B cell (primary cell): Measurements from ENCODE around the gene SSRP1. TPM values are rescaled to one million over a fixed set of nuclear protein-coding genes. Genes with fewer than 3 reads are reported as not detected.
"Not testable (repeated sequence)": the region's sequence is repeated elsewhere in the genome, so short reads cannot be mapped to it uniquely, and the experiment has no call there.

Source experiments
- ATAC-seq: fragments of 200-7000 bp; cut with Tn5 transposase; one replicate; pipeline ENCODE4 v1.10.0; 2021; ENCODE audit warnings: low read depth, mild to moderate bottlenecking, moderate number of reproducible peaks, moderate library complexity
- CTCF ChIA-PET: fragments of 350-600 bp; sonication (Branson Sonifier 250); formaldehyde crosslinking; loops from one replicate; lab custom pipeline; 2021; ENCODE audit warnings: antibody characterized with exemption, inconsistent platforms; lab: Charles Lee
- POLR2A ChIA-PET: fragments of 350-600 bp; sonication (Branson Sonifier 250); formaldehyde crosslinking; loops from one replicate; lab custom pipeline; 2021; ENCODE audit warnings: antibody characterized with exemption; lab: Charles Lee
- DNase-seq: peaks from one replicate; pipeline ENCODE4 v3.0.0; 2013
- H2AFZ ChIP-seq: 2 replicates; pipeline ENCODE4 v1.6.1; 2012; ENCODE audit warnings: mild to moderate bottlenecking, low read depth, low read length; ENCODE audit not compliant: insufficient read depth, poor library complexity, severe bottlenecking
- H3K27ac ChIP-seq, 2 donors: 1 replicate in 1 of 2; 2 replicates in 1 of 2; pipeline ENCODE4 v1.5.1; 2012 to 2013; ENCODE audit warnings: low read length in 2 of 2, mild to moderate bottlenecking in 2 of 2, moderate library complexity in 1 of 2
- H3K27me3 ChIP-seq, 4 experiments: fragments of 200-600 bp in 1 of 4; sonication (generic) in 1 of 4; replicated peaks in 1 of 4; 1 replicate in 2 of 4; 2 replicates in 2 of 4; pipeline versions ENCODE4 v1.6.1 to v1.7.0; 2013 to 2016; ENCODE audit warnings: low read length in 3 of 4, mild to moderate bottlenecking in 2 of 4, mixed read lengths in 1 of 4, moderate library complexity in 1 of 4; ENCODE audit not compliant: insufficient read depth in 4 of 4, control insufficient read depth in 3 of 4; ENCODE audit errors: control extremely low read depth in 1 of 4
- H3K36me3 ChIP-seq, 2 experiments: replicated peaks in 1 of 2; 1 replicate in 1 of 2; 2 replicates in 1 of 2; pipeline versions ENCODE4 v1.6.1 to v1.7.1; 2013; ENCODE audit warnings: low read length in 1 of 2; ENCODE audit not compliant: insufficient read depth in 2 of 2, control insufficient read depth in 1 of 2; ENCODE audit errors: control extremely low read depth in 1 of 2, extremely low read depth in 1 of 2
- H3K4me1 ChIP-seq, 2 donors: fragments of 200-600 bp in 1 of 2; sonication (generic) in 1 of 2; 1 replicate in 1 of 2; 2 replicates in 1 of 2; pipeline versions ENCODE4 v1.5.1 to v1.6.1; 2013 to 2017; ENCODE audit warnings: low read length in 2 of 2; ENCODE audit not compliant: control insufficient read depth in 2 of 2, insufficient read depth in 2 of 2
- H3K4me2 ChIP-seq: replicated peaks from 2 replicates; pipeline ENCODE3; 2012; ENCODE audit warnings: mild to moderate bottlenecking, low read depth, low read length; ENCODE audit not compliant: poor library complexity, severe bottlenecking
- H3K4me3 ChIP-seq, 5 experiments: fragments of 200-600 bp in 1 of 5; sonication (generic) in 1 of 5; 1 replicate in 3 of 5; 2 replicates in 2 of 5; pipeline versions ENCODE4 v1.5.1 to v1.7.0; 2011 to 2016; ENCODE audit warnings: low read length in 4 of 5, mild to moderate bottlenecking in 4 of 5, low read depth in 2 of 5, control low read depth in 1 of 5, moderate library complexity in 1 of 5; ENCODE audit not compliant: insufficient read depth in 1 of 5; ENCODE audit errors: control extremely low read depth in 1 of 5, extremely low read depth in 1 of 5
- H3K79me2 ChIP-seq: fragments of 200-600 bp; sonication (generic); one replicate; pipeline ENCODE4 v1.6.0; 2016; ENCODE audit warnings: low read length; ENCODE audit not compliant: control insufficient read depth, insufficient read depth
- H3K9ac ChIP-seq: fragments of 200-600 bp; sonication (generic); 2 replicates; pipeline ENCODE4 v1.6.1; 2017; ENCODE audit warnings: mild to moderate bottlenecking, low read length, moderate library complexity
- H3K9me3 ChIP-seq, 3 donors: one replicate each; pipeline versions ENCODE4 v1.6.1 to v1.7.1; 2013; ENCODE audit warnings: low read length in 2 of 3; ENCODE audit not compliant: control insufficient read depth in 2 of 3, insufficient read depth in 1 of 3; ENCODE audit errors: control extremely low read depth in 1 of 3
- H4K20me1 ChIP-seq: 2 replicates; pipeline ENCODE4 v1.6.0; 2012; ENCODE audit warnings: mild to moderate bottlenecking, low read length; ENCODE audit not compliant: insufficient read depth, control insufficient read depth, poor library complexity, severe bottlenecking
- H3K27ac Mint-ChIP-seq: one replicate; pipeline ENCODE4 v1.8.0; 2021; ENCODE audit warnings: mixed read lengths
- H3K27me3 Mint-ChIP-seq: one replicate; pipeline ENCODE4 v1.8.0; 2021; ENCODE audit warnings: mixed read lengths
- H3K4me1 Mint-ChIP-seq: one replicate; pipeline ENCODE4 v1.8.0; 2021; ENCODE audit warnings: mixed read lengths
- H3K4me3 Mint-ChIP-seq: one replicate; pipeline ENCODE4 v1.8.0; 2021; ENCODE audit warnings: mixed read lengths
- H3K9me3 Mint-ChIP-seq: one replicate; pipeline ENCODE4 v1.8.0; 2022; ENCODE audit warnings: mixed read lengths; ENCODE audit not compliant: insufficient read depth
- CTCF ChIP-seq: fragments of 200-600 bp; IDR thresholded peaks from one replicate; pipeline ENCODE4 v1.8.0; 2022; ENCODE audit warnings: antibody characterized with exemption, mild to moderate bottlenecking
- EZH2 ChIP-seq: IDR thresholded peaks from 2 replicates; pipeline ENCODE4 v1.6.1; 2012; ENCODE audit warnings: borderline replicate concordance, low read depth, mild to moderate bottlenecking, moderate library complexity, low read length; ENCODE audit not compliant: insufficient read depth, poor library complexity, severe bottlenecking
- WGBS: methylation state at CpG from one replicate; pipeline ENCODE4 v1.1.5; 2013; ENCODE audit warnings: missing lambda C conversion rate; ENCODE audit not compliant: insufficient coverage; 5-methylcytosine and 5-hydroxymethylcytosine counted together
- intact Hi-C: fragments of 100-400 bp; cut with micrococcal nuclease; formaldehyde crosslinking; loops from one replicate; pipeline ENCODE4 v1.10.0; 2022
- polyA plus RNA-seq: library from polyadenylated mRNA; depleted of rRNA; stranded (reverse); fragments of >200 nt; gene quantifications from 2 replicates; pipeline ENCODE4 v1.2.3, GENCODE V29; 2012
- total RNA-seq, 2 donors: library from RNA; stranded (reverse); fragments of 120-200 nt in 1 of 2; gene quantifications; 1 replicate in 1 of 2; 2 replicates in 1 of 2; pipeline versions ENCODE4 v1.2.3 to v1.2.4, GENCODE V29; 2013 to 2022

SSRP1 gene
- total and polyA plus RNA-seq, 2 donors (not counting 1 experiment from before 2014, with no cell fraction given): 40.9 to 66.6 TPM

GRCh38 chr11:57283231-57283990 lies 52.3 kb downstream of the SSRP1 start:
- TF ChIP-seq CTCF (no peak), EZH2 (no peak)
- H3K4me3 Mint-ChIP-seq: no peak overlapping the region
- peaks cover 19% of the 10 kb centered on the region for H3K27me3 Mint-ChIP-seq
- H3K27ac Mint-ChIP-seq: no peak overlapping the region
- DNase-seq (no peak), ATAC-seq (no peak)
- no peaks in the 10 kb centered on the region for H4K20me1 ChIP-seq
- no peaks in the 10 kb centered on the region for H3K4me1 Mint-ChIP-seq
- no peaks in the 10 kb centered on the region for H3K36me3 ChIP-seq
- H3K9me3 Mint-ChIP-seq: no peaks in the 10 kb centered on the region
- H3K9ac ChIP-seq: no peak overlapping the region
- CTCF ChIA-PET: no interaction called here
- peaks cover 0 to 7% (median 3%) of the 10 kb centered on the region in 4 experiments for H3K27me3 ChIP-seq
- H3K79me2 ChIP-seq: no peaks in the 10 kb centered on the region
- no peak overlapping the region for H3K4me3 ChIP-seq
- H3K4me2 ChIP-seq: no peak overlapping the region
- H3K4me1 ChIP-seq: no peaks in the 10 kb centered on the region
- no peak overlapping the region for H2AFZ ChIP-seq
- no peaks in the 10 kb centered on the region for H3K9me3 ChIP-seq
- no peak overlapping the region for H3K27ac ChIP-seq
- intact Hi-C loops: no loop called here
- POLR2A ChIA-PET: no interaction called here
- 83% methylated on average over 2 of the region's 2 CpGs for whole genome bisulfite sequencing

- CTCF ChIA-PET, intact Hi-C loops, POLR2A ChIA-PET, H3K27ac Mint-ChIP-seq, H3K9me3 Mint-ChIP-seq, H3K4me2 ChIP-seq, H2AFZ ChIP-seq, H3K27ac ChIP-seq, H3K4me1 Mint-ChIP-seq, DNase-seq, H3K4me3 Mint-ChIP-seq, ATAC-seq, H3K79me2 ChIP-seq, H3K4me3 ChIP-seq, H3K36me3 ChIP-seq, H3K27me3 ChIP-seq, H3K9me3 ChIP-seq, H3K9ac ChIP-seq, H3K4me1 ChIP-seq, H4K20me1 ChIP-seq: not testable (repeated sequence)
- WGBS: 98% methylated on average over 4 of the region's 6 CpGs
- H3K27me3 Mint-ChIP-seq: peaks cover 25% of the 10 kb centered on the region
Measured at GRCh38 chr11:57281546-57281945, 54.1 kb downstream of the SSRP1 start.
